Globus pallidus (tissue), 1 donor: ENCODE measurements around the gene P4HA3.

ENCODE experiments used
- DNase-seq: peaks from one replicate; pipeline ENCODE4 v3.0.0-alpha.2; 2015; ENCODE audit warnings: low spot score

P4HA3 gene

GRCh38 chr11:74265256-74265655, 46.2 kb downstream of the P4HA3 start:
- DNase-seq: no peak

- no peak for DNase-seq
Measured at GRCh38 chr11:74262725-74263124, 48.7 kb downstream of the P4HA3 start.

GRCh38 chr11:74257959-74258553, 53.4 kb downstream of the P4HA3 start:
- peak; percentile 37 for DNase-seq

GRCh38 chr11:74256378-74257133, 54.9 kb downstream of the P4HA3 start:
- DNase-seq: no peak

- DNase-seq: peak; percentile 37
Measured at GRCh38 chr11:74255741-74256375, 55.6 kb downstream of the P4HA3 start.

GRCh38 chr11:74253361-74253760, 58.1 kb downstream of the P4HA3 start:
- no peak for DNase-seq

- DNase-seq: no peak
Measured at GRCh38 chr11:74249496-74249895, 61.9 kb downstream of the P4HA3 start.

GRCh38 chr11:74248469-74248868, 63.0 kb downstream of the P4HA3 start:
- no peak for DNase-seq

GRCh38 chr11:74238243-74238642, 73.2 kb downstream of the P4HA3 start:
- DNase-seq: no peak

GRCh38 chr11:74237541-74237940, 73.9 kb downstream of the P4HA3 start:
- DNase-seq: no peak

GRCh38 chr11:74235121-74235520, 76.3 kb downstream of the P4HA3 start:
- DNase-seq: no peak

GRCh38 chr11:74233683-74234082, 77.8 kb downstream of the P4HA3 start:
- no peak for DNase-seq

GRCh38 chr11:74232311-74232950, 79.0 kb downstream of the P4HA3 start:
- no peak for DNase-seq

GRCh38 chr11:74226907-74227306, 84.5 kb downstream of the P4HA3 start:
- no peak for DNase-seq

GRCh38 chr11:74225565-74225964, 85.9 kb downstream of the P4HA3 start:
- no peak for DNase-seq

- DNase-seq: no peak
Measured at GRCh38 chr11:74221816-74222215, 89.6 kb downstream of the P4HA3 start.

GRCh38 chr11:74220376-74220775, 91.1 kb downstream of the P4HA3 start:
- DNase-seq: no peak
